HepG2 (cell line): ENCODE results near the gene WDR73. TPM values are rescaled to one million over a fixed set of nuclear protein-coding genes. Genes with fewer than 3 reads are reported as not detected.

ENCODE experiments used
- AHDC1 ChIP-seq: sonication (generic); formaldehyde crosslinking; IDR thresholded peaks from 2 replicates; pipeline ENCODE4 v1.5.1; 2020; ENCODE audit warnings: mild to moderate bottlenecking, missing genetic modification reagents, borderline replicate concordance
- BCLAF1 ChIP-seq: fragments of 450-650 bp; IDR thresholded peaks from 2 replicates; pipeline ENCODE4 v1.6.1; 2017; ENCODE audit warnings: mild to moderate bottlenecking
- DNMT3B ChIP-seq: conservative IDR thresholded peaks from 2 replicates; pipeline ENCODE4 v1.6.1; 2016; ENCODE audit warnings: missing biosample characterization, control low read depth
- JUND ChIP-seq: sonication (generic); formaldehyde crosslinking; IDR thresholded peaks from 2 replicates; pipeline ENCODE4 v1.8.0; 2022; ENCODE audit warnings: mild to moderate bottlenecking, missing genetic modification reagents
- RARA ChIP-seq: IDR thresholded peaks from 2 replicates; pipeline ENCODE4 v1.6.1; 2016; ENCODE audit warnings: missing genetic modification reagents, missing compliant biosample characterization
- RERE ChIP-seq: IDR thresholded peaks from 2 replicates; pipeline ENCODE4 v1.6.1; 2016; ENCODE audit warnings: low read depth, missing genetic modification reagents, missing compliant biosample characterization
- SMC3 ChIP-seq: IDR thresholded peaks from 2 replicates; pipeline ENCODE4 v1.6.1; 2011; ENCODE audit warnings: low read length, improper control_type of control experiment
- ZNF343 ChIP-seq: sonication (generic); formaldehyde crosslinking; IDR thresholded peaks from 2 replicates; pipeline ENCODE4 v1.4.0; 2020; ENCODE audit warnings: mild to moderate bottlenecking, missing genetic modification reagents
- ZNF746 ChIP-seq: sonication (generic); formaldehyde crosslinking; IDR thresholded peaks from 2 replicates; pipeline ENCODE4 v1.8.0; 2022; ENCODE audit warnings: mild to moderate bottlenecking, missing genetic modification reagents
- polyA plus RNA-seq, 8 experiments: library from polyadenylated mRNA; depleted of rRNA in 3 of 8; stranded (reverse) in 7 of 8; unstranded in 1 of 8; fragments of >200 nt; fragmentation: Illumina TruSeq in 4 of 8; extraction: Trizol in 4 of 8; gene quantifications; 2 replicates each; pipeline versions ENCODE4 v1.2.1 to v1.2.3, GENCODE V29; 2011 to 2016; ENCODE audit warnings: low read depth in 4 of 8, missing spikeins in 1 of 8, mixed read lengths in 1 of 8; ENCODE audit not compliant: insufficient read depth in 1 of 8
- total RNA-seq, 5 experiments: library from RNA; depleted of rRNA; stranded (reverse); fragments of >200 nt; fragmentation: Illumina TruSeq; extraction: Trizol; gene quantifications; 2 replicates each; pipeline ENCODE4 v1.2.3, GENCODE V29; 2016; ENCODE audit warnings: low read depth in 1 of 5

WDR73 gene
- total and polyA plus RNA-seq, 2 of the 13 experiments (the other 11 are each of a cell fraction or from before 2014, with no cell fraction given) = 20.0 to 35.5 TPM

- TF ChIP-seq AHDC1 (CRISPR knock-in tag) = no peak
- 0 out of 2 replicates have a peak, but pooled peaks have one; percentile 34 for TF ChIP-seq ZNF343 (CRISPR knock-in tag)
- TF ChIP-seq ZNF746 = no peak
- no peak for TF ChIP-seq BCLAF1
- TF ChIP-seq SMC3 = no peak; the same call in 1 of the 2 replicates
- TF ChIP-seq JUND (CRISPR knock-in tag) = no peak
- TF ChIP-seq RARA (CRISPR knock-in tag) = peak; percentile 7; the same call in 1 of the 2 replicates
- TF ChIP-seq DNMT3B (CRISPR knock-in tag) = no peak
- no peak for TF ChIP-seq RERE (CRISPR knock-in tag)
Measured at GRCh38 chr15:84658080-84658787, 4.2 kb upstream of the WDR73 start, which contains the start of gene NMB (continued).
